Astrocyte (in vitro differentiated cells and primary cell): ENCODE results near the gene NEK6.

Experiments
- EZH2 ChIP-seq: IDR thresholded peaks from 2 replicates; pipeline ENCODE4 v1.6.1; 2012; ENCODE audit warnings: mild to moderate bottlenecking, low read length, inconsistent platforms; ENCODE audit not compliant: insufficient read depth
- TF ChIP-seq, protein P1 (sequence below): IDR thresholded peaks from 2 replicates; pipeline ENCODE4 v1.5.1; 2011; ENCODE audit warnings: low read depth, mild to moderate bottlenecking, inconsistent platforms, low read length, moderate library complexity; ENCODE audit not compliant: insufficient read depth

DNA sequence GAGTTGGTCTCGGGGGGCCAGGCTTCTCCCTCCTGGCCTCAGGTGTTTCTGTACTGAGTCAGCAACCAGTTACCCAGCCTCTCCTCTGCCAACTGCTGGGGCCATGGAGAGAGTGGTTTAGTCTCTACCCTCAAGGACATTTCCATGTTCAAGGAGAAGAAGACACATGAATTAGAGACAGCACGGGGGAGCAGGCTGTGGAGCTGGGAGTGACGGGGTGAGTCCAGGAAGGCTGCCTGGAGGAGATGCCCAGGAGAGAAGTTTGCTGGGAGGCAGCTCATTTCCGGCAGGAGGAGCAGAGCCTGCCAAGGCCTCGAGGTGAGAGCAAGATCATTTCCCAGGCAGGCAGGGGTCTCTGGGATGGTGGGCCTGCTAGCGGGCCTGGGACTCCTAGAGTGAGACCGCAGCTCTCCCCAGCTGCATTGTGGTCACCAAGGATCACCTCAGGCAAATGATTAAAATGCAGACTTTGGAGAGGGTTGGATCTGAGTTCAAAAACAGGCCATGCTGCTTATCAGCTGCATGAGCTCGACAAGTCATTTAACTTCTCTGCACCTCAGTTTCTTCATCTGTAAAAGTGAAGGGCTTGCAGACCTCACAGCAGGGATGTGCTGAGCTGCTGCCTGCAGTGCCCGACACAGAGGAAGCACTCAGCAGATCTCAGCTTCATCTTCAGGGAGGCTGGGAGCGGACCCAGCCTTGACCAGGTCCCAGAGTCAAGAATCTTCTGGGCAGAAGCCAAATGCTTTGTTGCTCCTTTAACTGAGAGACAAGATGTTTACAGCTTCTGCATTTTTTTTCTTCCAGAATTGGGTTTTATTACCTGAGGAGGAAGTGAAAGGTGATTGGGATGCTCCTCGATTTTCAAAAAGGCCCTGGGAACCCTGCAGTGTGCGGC lies 35.2 kb downstream of the NEK6 start:
- no peak for TF ChIP-seq EZH2
- TF ChIP-seq, protein P1, sequence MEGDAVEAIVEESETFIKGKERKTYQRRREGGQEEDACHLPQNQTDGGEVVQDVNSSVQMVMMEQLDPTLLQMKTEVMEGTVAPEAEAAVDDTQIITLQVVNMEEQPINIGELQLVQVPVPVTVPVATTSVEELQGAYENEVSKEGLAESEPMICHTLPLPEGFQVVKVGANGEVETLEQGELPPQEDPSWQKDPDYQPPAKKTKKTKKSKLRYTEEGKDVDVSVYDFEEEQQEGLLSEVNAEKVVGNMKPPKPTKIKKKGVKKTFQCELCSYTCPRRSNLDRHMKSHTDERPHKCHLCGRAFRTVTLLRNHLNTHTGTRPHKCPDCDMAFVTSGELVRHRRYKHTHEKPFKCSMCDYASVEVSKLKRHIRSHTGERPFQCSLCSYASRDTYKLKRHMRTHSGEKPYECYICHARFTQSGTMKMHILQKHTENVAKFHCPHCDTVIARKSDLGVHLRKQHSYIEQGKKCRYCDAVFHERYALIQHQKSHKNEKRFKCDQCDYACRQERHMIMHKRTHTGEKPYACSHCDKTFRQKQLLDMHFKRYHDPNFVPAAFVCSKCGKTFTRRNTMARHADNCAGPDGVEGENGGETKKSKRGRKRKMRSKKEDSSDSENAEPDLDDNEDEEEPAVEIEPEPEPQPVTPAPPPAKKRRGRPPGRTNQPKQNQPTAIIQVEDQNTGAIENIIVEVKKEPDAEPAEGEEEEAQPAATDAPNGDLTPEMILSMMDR: no peak
